HG03196 (cell line): ENCODE measurements around the gene DDX28.
A peak's percentile ranks its signal among the peaks of the same experiment; 100 is the strongest.
"Not testable (repeated sequence)": the region's sequence is repeated elsewhere in the genome, so short reads cannot be mapped to it uniquely, and the experiment has no call there.

Experiments
- ATAC-seq: cut with Tn5 transposase; IDR thresholded peaks from one replicate; pipeline ENCODE4 v1.9.1; 2021; ENCODE audit not compliant: unreplicated experiment

The DDX28 gene

GRCh38 chr16:68040506-68041288, 17.7 kb upstream of the DDX28 start:
- peak; percentile 53 for ATAC-seq

GRCh38 chr16:68037841-68038597, 15.0 kb upstream of the DDX28 start:
- ATAC-seq, result no peak

- ATAC-seq, result no peak
Measured at GRCh38 chr16:68035227-68035626, 12.2 kb upstream of the DDX28 start.

DNA sequence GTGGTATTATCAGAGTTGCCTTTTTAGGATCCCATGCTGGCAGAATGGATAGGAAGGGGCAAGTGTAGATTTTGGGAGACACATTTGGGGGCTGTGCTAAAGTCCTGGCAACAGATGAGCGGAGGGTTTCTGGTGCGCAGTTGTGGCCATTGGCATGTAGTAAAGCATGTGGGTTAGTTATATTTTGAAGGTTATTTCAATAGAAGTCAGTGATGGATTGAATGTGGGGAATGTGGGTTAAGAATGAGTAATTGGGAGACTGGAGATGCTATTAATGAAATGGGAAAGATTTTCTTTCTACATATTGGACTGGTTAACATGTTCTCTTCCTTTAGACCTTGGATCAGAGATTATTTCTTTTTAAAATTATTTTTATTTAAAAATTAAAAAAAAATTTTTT, 10.1 kb upstream of the DDX28 start:
- ATAC-seq, result no peak

DNA sequence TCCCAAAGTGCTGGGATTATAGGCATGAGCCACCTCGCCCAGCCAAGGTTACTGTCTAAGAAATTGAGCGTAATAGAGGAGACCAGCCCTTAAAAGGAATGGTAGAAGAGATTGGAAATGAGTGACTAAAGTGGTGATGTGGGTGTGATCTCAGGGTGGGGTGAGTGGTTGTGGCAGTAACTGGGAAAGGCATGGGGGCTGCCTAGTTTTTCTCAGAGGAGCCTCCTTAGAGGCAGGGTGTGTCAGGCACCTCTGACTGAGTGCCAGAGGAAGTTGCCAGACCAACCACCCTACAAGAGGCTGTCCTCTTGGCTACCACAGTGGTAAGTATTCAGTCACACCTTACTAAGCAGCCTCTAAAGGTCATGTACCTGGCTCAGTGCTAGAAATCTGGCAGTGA, 8.9 kb upstream of the DDX28 start:
- no peak for ATAC-seq

DNA sequence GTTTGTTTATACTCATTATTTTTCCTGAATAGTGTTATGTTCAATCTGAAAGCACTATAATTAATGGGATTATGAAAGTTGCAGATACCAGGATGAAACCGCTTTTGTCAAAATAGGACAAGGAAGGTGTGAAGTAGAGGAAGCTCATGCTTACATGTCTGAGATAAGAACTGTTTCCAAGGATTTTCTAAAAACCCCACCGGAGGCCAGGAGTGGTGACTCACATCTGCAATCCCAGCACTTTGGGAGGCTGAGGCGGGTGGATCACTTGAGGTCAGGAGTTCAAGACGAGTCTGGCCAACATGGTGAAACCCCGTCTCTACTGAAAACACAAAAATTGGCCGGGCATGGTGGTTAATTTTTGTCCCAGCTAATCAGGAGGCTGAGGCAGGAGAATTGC, 7.1 kb upstream of the DDX28 start:
- not testable (repeated sequence) for ATAC-seq

GRCh38 chr16:68028996-68029395, 6.0 kb upstream of the DDX28 start:
- ATAC-seq, result no peak

GRCh38 chr16:68022278-68022727, 729 bp downstream of the DDX28 start:
- peak; percentile 14 for ATAC-seq

DNA sequence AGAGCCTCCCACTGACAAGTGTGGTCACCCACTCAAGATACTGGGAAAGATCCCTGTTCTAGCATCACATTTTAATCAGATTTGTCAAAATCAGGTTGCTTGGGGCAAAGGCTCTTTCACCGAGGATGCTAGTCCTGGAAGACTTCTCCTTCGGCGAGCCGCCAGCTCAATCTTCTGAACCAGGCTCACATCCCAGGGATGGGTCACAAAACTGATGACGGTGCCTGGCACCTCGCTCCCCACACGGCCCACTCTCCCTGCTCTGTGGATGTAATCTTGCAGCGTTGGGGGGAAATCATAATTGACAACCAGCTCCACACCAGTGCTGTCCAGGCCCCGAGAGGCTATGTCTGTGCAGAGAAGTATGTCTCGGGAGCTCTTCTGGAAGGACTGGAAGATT, 1.5 kb downstream of the DDX28 start:
- ATAC-seq, result no peak

GRCh38 chr16:68019167-68019680, 3.8 kb downstream of the DDX28 start:
- no peak for ATAC-seq

GRCh38 chr16:68015681-68016080, 7.4 kb downstream of the DDX28 start, which contains the start of gene DPEP2NB:
DPEP2NB (minus strand) TSS chr16:68015911; CDS start chr16:68015770, 141 bp downstream.
- no peak for ATAC-seq

DNA sequence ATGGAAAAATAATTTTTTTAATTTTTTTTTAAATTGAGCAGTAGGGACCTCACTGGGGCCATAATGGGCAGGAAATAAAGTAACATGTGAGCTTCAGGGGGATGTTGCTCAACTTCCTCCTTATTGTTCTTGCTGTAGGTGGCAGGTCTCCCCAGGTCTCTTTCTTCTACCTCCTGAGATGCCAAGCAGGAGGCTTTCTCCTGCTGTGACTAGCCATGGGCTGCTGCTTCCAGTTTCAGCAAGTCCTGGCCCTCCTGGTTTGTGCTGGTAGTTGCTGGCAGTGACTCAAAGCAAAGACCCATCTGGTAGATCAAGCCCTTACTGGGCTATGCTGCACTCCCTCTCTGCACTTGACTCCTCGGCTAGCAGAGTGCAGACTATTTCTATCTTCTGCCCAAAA, 9.6 kb downstream of the DDX28 start:
- no peak for ATAC-seq

DNA sequence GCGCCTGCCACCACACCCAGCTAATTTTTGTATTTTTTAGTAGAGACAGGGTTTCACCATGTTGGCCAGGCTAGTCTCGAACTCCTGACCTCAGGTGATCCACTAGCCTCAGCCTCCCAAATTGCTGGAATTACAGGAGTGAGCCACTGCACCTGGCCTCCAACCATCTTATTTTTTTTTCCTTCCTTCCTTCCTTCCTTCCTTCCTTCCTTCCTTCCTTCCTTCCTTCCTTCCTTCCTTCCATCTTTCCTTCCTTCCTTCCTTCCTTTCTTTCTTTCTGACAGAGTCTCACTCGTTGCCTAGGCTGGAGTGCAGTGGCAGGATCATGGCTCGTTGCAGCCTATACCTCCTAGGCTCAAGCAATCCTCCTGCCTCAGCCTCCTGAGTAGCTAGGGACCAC, 13.2 kb downstream of the DDX28 start:
- ATAC-seq, result not testable (repeated sequence)

DNA sequence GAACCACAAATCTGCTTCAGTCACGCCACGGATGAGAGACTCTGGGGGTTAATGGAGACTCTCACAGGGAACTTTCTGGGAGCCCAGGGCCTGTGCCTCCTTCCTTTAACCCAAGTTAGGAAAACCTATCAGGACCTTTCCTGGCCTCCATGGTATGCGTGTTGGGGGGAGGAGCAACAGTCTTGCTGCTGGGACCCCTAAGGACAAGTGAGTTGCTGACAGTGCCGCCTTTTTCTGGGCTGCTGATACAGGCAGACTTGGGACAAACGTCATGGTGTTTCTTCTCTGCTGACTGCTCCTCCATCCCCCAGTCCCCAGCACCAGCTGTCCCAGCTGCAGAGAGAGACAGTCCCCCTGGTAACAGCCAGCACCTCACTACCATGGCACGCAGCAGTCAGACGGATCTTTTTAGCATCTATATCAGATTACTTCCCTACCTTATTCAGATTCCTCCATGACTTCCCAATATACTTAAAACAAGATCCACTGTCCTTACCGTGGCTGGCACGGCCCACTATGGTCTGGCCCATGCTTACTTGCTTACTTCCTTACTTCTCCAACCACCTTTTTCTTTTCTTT, 13.8 kb downstream of the DDX28 start:
- ATAC-seq, result no peak

DNA sequence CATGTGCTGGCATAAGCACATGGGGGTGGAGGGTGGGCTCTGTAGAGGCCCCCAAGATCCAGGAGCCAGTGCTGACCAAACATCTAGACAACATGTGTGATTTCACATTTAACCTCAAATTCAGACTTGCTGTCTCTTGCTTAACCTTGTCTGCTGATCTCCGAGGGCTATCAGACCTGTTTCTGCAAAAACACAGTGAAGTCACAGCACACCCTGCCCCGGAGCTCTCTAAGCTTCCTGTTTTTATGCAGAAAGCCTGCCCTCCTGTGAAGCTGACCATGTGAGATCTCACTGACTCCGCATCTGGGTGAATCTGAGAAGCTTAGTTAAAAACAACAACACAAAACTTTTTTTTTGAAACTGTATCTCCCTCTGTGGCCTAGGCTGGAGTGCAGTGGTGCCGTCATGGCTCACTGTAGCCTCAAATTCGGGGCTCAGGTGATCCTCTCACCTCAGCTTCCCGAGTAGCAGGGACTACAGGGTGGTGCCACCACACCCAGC, 17.2 kb downstream of the DDX28 start:
- no peak for ATAC-seq

- ATAC-seq, result no peak
Measured at GRCh38 chr16:68005211-68005610, 17.8 kb downstream of the DDX28 start.

GRCh38 chr16:68003031-68003430, 20.0 kb downstream of the DDX28 start:
- no peak for ATAC-seq

DNA sequence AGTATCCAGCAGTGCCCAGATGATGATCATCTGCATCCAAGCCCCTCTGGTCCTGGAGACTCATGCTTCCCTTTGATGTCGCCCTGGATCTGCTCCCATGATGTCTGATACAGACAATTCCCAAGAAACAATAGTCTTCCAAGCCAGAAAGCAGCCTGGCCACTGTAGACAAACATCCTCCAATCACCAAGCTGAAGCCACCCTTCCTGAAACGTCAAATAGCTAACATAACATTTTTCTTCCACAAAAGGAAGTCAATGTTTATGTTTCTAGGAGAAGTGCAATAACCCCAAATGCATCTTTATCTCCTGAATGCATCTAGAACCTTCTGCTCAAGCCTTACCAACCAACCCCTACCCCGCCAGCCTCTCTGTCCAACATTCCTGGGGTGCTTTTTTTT, 22.6 kb downstream of the DDX28 start:
- no peak for ATAC-seq

DNA sequence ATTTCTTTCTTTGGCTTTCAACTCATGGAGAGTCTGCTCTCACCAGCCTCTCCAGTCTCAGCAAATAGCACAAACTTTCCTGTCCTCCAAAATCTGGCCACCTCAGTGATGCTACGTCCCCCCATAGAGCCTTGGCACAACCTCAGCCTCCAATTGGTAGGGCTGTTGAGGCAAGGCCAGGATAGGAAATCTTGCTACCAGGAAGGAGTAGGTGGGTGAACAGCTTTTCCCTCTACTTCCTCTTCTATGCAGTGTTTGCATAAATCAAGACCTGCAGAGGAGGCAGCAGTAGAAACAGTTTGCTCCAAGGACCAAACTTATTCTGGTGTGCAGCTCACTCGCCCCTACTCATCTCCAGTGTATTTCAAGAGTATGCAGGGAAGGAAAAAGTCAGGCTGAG, 23.0 kb downstream of the DDX28 start:
- ATAC-seq, result no peak

DNA sequence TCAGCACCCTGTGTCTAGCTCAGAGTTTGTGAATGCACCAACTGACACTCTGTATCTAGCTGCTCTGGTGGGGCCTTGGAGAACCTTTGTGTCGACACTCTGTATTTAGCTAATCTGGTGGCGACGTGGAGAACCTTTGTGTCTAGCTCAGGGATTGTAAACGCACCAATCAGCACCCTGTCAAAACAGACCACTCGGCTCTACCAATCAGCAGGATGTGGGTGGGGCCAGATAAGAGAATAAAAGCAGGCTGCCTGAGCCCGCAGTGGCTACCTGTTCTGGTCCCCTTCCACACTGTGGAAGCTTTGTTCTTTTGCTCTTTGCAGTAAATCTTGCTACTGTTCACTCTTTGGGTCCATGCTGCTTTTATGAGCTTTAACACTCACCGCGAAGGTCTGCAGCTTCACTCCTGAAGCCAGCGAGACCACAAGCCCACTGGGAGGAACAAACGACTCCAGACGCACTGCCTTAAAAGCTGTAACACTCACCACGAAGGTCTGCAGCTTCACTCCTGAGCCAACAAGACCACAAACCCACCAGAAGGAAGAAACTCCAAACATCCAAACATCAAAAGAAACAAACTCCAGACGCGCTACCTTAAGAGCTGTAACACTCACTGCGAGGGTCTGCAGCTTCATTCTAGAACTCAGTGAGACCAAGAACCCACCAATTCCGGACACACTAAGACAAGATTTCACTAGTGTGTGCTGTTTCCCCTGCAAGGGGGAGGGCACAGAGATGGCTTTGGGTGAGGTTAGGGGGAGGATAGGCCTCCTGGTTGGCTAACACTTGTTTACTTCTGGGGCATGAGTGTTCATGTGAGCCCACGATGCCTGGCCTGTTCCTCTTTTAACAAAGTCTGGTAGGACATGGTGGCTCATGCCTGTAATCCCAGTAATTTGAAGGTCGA, 24.0 kb downstream of the DDX28 start, which contains the start of gene DPEP2:
DPEP2 (minus strand) TSS at position 706 of the 910 bp plus-strand sequence. CDS start 6,272 bp downstream, outside the sequence.
- ATAC-seq, result not testable (repeated sequence)
